Stimulated activated CD4-positive, alpha-beta T cell treated with anti-CD3 and anti-CD28 coated beads, Interleukin-4, amount 100 ng/mL, for 48 hours (primary cell): ENCODE results near the gene GRAMD4.

Experiments used
- DNase-seq, 2 donors: peaks; one replicate each; pipeline ENCODE4 v3.0.0-alpha.2; 2020; ENCODE audit warnings: low read depth in 2 of 2

The GRAMD4 gene, protein sequence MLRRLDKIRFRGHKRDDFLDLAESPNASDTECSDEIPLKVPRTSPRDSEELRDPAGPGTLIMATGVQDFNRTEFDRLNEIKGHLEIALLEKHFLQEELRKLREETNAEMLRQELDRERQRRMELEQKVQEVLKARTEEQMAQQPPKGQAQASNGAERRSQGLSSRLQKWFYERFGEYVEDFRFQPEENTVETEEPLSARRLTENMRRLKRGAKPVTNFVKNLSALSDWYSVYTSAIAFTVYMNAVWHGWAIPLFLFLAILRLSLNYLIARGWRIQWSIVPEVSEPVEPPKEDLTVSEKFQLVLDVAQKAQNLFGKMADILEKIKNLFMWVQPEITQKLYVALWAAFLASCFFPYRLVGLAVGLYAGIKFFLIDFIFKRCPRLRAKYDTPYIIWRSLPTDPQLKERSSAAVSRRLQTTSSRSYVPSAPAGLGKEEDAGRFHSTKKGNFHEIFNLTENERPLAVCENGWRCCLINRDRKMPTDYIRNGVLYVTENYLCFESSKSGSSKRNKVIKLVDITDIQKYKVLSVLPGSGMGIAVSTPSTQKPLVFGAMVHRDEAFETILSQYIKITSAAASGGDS

DNA sequence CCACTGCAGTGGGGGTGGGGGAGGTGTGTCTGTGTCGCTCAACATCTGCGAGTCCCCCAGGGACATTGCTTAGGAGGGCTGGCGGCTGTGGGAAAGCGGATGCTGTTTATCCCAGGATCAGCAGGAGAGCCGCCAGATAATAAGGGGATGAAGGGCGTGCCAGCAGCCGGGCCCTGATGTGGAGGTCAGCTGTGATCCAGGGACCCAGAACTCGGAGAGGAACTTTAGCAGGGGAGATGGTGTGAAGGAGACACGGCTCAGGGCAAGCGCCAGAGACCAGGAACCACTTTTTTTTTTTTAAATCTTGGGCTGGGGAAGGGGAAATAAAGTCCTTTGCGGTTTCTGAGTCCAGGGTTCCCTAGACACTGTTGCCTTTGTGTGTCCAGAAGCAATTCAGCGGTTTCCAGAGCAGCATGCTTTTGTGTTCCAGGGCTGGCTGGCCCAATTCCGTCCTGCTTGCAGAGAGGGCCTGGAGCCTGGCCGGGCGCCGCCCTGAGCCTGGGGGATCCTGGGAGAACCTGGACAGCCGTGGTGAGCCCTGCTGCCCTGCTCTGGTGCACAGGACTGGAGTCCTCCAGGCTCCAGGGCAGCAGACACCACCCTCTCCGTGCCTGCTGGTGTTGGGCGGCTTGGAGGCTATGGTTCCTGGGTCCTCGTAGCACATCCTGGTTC lies at the start of gene GRAMD4:
Gene GRAMD4 (plus strand): TSS at position 557 of the 672 bp plus-strand sequence. CDS start 6,414 bp downstream, outside the sequence.
- no peak for DNase-seq

DNA sequence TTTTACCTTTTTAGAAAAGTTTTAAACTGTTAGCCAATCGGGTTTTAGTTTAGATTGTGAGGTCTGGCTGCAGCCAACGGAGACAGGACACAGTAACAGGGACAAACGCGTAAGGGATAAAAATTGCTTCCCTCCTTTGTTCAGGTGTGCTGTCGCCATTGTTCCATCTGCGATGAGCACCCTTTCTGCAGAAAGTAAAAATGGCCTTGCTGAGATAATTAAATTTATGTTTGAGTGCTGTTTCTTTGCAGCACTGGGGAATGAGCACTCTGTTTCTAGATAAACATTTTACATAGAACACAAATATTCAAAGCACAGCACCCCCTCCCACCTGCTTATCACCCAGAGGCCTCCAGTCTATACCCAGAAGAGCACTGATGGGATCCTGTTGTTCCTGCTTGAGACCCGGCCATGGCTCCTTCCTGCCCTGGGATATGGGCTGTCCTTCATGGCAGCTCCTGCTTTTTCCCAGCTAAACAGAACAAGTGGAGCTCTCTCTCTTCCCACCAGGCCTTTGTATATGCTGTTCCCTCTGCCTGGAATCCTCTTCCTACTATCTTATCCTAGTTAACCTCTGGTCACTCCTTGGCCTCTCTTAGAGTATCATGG lies 48.4 kb upstream of the GRAMD4 start:
- DNase-seq, result no peak

DNA sequence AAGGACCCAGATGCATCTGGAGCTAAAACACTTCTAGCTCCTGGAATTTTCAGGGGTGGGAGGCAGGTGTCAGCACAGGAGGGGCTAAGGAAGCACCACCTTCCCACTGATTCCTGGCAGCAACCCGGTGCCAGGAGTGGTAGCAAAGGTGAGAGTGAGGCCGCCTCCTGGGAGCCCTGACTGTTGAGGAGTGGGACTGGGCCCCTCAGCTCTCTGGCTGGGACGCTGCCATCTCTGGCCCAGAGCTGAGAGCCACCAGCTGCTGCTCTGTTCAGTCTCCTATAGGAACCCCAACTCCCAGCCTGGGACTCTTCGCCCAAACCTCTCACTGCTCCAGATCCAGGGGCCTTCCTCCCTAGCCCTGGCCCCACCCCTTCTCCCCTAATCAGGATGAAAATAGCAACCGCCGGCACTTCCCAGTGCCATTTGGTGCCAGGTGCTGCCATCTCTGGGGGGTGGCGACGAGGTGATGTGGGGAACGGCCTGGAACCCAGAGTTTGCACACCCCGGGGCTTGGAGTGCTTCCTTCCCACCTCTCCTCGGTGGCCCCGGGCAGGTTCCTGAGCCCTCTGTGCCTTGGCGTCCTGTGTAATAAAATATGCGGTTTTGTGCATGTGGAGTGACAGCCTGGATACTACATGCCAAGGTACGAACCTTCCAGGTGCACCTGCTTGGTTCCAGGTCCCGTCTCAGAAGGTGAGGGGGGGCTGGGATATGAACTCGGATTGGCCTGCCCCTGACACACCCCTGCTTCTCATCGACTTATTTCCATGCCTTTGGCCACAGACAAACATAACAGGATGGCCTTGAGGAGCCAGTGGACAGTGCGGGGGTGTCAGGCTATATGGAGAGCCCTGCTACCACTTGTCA lies 47.0 kb upstream of the GRAMD4 start:
- no peak for DNase-seq

DNA sequence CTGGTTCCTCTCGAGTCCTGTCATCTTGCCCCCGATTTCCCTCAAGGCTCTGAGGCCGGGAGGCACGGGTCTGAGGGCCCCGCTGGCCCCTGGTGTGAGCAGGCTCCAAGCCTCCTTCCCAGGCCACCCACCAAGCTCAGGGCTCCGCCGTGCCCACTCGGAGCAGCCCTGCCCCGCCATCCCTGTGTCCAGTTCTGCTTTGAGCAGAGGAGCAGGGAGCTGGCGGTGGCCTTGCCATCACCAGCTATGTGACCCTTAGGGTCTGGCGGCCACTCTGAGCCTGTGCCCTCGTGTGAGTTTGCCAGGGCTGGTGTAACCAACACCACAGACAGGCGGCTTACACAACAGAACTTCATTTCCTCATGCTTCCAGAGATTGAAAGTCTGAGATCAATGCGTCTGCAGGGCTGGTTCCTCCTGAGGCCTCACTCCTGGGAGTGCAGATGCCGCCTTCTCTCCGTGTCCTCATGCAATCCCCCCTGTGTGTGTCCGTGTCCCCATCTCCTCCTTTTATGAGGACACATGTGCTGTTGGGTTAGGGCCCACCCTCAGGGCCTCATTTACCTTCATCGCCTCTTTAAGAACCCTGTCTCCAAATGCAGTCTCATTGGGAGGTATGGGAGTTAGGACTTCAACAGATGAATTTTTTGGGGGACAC lies 46.3 kb upstream of the GRAMD4 start:
- DNase-seq, result no peak

- DNase-seq, result no peak
These were observed 45.7 kb upstream of the GRAMD4 start for GRCh38 chr22:46574438-46574992.

- DNase-seq, result no peak
These were observed 44.9 kb upstream of the GRAMD4 start for GRCh38 chr22:46574993-46575910.

GRCh38 chr22:46575911-46576555 lies 44.2 kb upstream of the GRAMD4 start:
- DNase-seq, result no peak

DNA sequence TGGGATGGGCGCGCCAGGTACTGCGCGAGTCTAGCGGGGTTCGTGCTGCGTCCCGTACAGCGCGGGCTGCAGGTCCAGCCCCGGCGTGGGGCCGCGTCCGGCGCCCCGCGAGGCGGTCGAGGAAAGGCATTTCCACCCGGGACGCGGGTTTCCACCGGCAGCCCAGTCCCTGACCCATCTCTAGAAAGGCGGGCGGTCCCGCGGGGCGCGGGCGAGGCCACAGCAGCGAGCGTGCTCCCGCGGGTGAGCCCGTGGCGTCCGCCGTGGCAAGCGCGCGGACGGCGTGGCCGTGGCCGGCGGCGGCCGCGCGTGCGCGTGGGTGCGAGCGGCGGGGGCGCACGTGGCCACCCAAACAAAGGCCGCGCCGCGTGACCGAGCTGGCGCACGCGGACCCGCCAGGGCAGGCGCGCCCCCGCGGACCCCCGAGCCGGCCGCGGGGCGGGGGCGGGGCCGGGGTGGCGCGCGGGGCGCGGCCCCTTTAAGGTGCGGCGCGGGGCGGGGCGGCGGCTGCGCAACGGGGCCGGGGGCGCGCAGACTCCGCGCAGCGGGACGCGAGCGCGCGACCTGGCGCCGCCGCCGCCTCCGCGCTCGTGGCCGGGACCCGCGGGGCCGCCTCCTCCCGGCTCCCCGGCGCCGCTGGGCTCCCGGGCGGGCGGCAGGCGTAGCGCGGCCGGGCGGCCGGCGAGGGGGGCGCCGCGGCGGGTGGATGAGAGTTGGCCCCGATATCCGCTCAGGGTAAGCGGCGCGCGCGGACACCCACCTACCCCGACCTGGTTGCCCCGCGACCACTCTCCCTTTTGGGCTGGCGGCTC lies 43.4 kb upstream of the GRAMD4 start:
- peak; percentile 45 to 51 for DNase-seq

DNA sequence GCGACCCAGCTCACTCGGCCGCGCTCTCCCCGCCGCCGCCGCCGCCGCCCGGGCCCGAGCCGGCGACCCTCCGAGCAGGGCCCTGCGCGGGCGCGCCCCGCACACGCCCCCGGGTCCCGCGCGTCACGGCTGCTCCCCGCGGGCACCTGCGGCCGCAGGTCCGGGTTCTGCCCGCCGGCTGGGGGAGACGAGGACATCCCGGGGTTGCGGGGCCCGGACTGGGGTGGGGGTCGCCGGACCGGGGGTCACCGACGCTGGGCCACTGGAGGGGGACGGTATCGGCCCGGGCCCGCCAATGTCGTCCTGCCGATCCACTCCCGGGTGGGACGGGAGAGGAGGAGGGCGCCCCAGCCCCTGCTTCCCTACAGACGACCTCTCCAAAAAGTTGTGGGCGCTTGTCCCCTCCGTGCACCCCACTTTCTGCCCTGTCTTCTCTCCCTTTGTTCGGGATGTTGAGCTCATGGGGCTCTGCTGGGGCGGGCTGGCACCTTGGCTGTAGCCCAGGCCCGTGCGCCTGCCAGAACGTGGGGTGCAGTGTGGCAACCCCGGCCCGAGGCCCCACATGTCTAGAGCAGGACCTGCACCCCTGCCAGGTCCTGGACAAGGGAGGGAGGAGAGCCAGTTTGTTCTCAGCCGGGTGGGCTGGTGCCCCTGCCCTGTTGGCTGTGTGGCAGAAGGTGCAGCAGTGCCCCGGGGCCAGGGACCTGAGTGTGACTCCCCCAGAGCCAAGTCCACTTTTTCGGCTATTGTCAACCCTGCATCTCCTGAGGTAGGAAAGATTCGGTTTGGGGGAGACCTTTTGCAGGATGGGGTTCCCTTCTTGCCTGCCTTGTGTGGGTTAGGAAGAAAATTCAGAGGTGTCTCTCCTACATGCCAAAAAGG lies 42.6 kb upstream of the GRAMD4 start:
- DNase-seq, result no peak

GRCh38 chr22:46578251-46578823 lies 41.8 kb upstream of the GRAMD4 start:
- no peak for DNase-seq

GRCh38 chr22:46578824-46579561 lies 41.2 kb upstream of the GRAMD4 start:
- DNase-seq, result no peak

DNA sequence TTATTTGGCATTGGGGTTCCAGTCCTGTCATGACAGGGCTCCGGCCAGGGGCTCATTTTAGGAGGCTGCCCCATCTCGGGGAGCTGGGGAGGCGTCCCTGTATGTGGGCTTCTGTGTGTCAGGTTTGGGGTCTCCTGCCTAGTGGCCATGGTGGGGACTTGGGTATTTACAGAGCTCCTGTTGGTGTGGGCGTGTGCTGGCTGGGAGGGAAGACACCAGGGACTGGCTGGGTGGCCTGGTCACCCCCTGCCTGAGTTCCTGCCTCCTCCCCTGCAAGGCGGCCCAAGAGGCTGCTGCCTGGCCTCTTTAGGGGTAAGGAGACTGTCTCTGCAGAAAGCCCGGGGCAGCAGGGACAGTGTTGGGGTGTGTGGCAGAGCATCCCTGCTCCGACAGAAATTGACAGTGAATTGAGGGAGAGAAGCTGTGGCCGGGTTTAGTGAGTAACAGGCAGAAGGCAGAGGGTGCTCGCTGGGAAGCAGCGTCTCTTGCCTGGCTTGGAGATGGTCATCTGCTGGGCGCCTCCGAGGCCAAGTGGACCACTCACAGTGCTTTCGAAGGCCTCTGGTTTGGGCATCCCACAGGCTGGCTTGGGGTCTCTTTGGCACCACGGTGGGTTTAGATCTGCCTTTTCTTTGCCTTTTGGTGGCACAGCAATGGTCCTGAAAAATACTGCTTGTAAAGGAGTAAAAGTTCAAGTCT lies 40.3 kb upstream of the GRAMD4 start:
- DNase-seq, result no peak

DNA sequence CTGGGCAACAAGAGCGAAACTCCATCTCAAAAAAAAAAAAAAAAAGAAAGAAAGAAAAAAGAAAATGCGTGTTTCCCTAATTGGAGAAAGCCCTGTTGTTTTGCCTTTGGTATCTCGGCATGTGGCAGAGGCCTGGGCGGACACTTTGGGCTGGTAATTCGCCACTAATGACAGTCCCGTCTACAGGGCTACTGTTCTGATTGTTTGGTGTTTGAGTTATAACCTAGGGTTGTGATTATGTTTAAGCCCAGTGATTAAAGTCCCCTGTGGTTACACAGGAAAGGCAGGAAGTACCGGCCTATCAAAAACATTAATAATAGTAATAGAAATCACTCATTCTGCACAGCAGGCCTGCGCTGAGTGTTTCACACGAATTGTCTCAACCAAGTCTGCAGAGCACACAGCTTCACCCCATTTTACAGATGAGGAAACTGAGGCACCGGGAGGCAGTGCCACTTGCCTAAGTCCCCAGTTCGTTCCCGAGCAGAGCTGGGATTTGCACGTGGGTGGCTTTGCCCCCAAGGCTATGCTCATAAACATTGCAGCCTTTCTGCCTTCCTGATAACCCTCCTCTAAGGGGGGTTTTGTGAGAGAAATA lies 39.1 kb upstream of the GRAMD4 start:
- no peak for DNase-seq

DNA sequence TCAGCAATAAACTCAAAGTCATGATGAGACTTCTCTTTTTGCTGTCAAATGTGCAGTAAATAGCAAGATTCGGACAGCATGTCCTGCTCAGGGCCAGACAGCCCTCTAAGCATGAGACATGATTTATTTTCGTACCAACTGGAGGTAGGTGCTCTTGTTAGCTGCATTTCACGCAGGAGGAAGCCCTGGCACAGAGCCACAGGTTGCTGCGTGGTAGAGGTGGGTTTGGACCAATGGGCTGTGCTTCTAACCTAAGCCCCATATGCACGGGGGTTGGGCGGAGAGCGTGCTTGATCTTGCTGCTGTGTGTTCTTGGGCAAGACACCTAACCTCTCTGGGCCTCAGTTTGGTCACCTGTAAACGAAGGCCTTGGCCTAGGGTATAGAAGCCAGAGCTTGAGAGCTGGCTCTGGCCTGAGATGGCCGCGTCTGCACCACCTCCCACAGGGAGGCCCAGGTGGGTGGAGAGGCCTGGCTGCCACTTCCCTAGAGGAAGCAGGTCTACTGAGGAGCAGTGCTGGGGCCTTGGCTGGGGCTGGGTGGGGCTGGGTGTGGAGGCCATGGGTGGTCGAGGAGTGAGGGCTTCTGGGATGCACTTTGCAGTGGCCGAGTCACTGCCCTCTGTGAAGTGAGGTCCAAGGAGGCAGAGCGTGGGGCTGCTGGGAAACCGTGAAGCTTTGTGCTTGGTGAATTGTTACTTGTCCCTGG lies 38.5 kb upstream of the GRAMD4 start:
- DNase-seq, result no peak
